K562 (cell line): ENCODE measurements around the gene KCNAB1. TPM values are rescaled to one million over a fixed set of nuclear protein-coding genes. Genes with fewer than 3 reads are reported as not detected.

Experiments used
- ATAC-seq: fragments of 200-7000 bp; cut with Tn5 transposase; 3 replicates; pipeline ENCODE4 v1.9.1; 2020; ENCODE audit warnings: moderate library complexity
- BruUV-seq: library from RNA; stranded (reverse); fragments of 400-500 nt; replicated peaks from 2 replicates; lab custom pipeline; 2021; lab: Mats Ljungman, UMichigan
- CTCF ChIA-PET: fragments of 300-600 bp; formaldehyde crosslinking; extraction: SDS; loops from one replicate; lab custom pipeline; 2021; ENCODE audit warnings: low intra/inter-chr PET ratio; lab: Yijun Ruan, JAX
- POLR2A ChIA-PET: fragments of 300-600, 350-650 bp; sonication (Branson Sonifier 250); formaldehyde crosslinking; extraction: SDS; loops from one replicate; lab custom pipeline; 2021; ENCODE audit warnings: antibody characterized with exemption, inconsistent platforms; lab: Yijun Ruan, JAX
- DNase-seq, 4 experiments: peaks; one replicate each; pipeline versions ENCODE4 v3.0.0 to v3.0.0-alpha.2; 2011 to 2018; ENCODE audit warnings: low spot score in 3 of 4, mixed read lengths in 3 of 4; ENCODE audit errors: extremely low read depth in 1 of 4
- FAIRE-seq: peaks from 2 replicates; lab custom pipeline; 2011; peaks lifted over from hg19 to GRCh38; lab: Jason Lieb, UNC
- H2AFZ ChIP-seq: 2 replicates; pipeline ENCODE4 v1.6.0; 2011; ENCODE audit warnings: low read depth, low read length, control low read depth, inconsistent platforms
- H3K27ac ChIP-seq: fragments of 200-600 bp; 3 replicates; pipeline ENCODE4 v1.8.0; 2011; ENCODE audit warnings: low read depth, mild to moderate bottlenecking, control low read depth, inconsistent platforms, low read length, moderate library complexity, mixed read lengths; ENCODE audit errors: extremely low read depth
- H3K27me3 ChIP-seq, 2 experiments: fragments of 300-600 bp in 1 of 2; 2 replicates in 1 of 2; 3 replicates in 1 of 2; pipeline versions ENCODE4 v1.6.0 to v1.8.0; 2011; ENCODE audit warnings: inconsistent platforms in 2 of 2, low read length in 2 of 2, mild to moderate bottlenecking in 1 of 2, mixed read lengths in 1 of 2, moderate library complexity in 1 of 2; ENCODE audit not compliant: control insufficient read depth in 2 of 2, insufficient read depth in 2 of 2
- H3K36me3 ChIP-seq: fragments of 300-600 bp; 3 replicates; pipeline ENCODE4 v1.8.0; 2011; ENCODE audit warnings: mild to moderate bottlenecking, low read length, inconsistent platforms; ENCODE audit not compliant: control insufficient read depth, insufficient read depth
- H3K4me1 ChIP-seq, 2 experiments: fragments of 200-600 bp in 1 of 2; replicated peaks in 1 of 2; 2 replicates in 1 of 2; 3 replicates in 1 of 2; pipeline versions ENCODE4 v1.5.1 to v1.8.0; 2011; ENCODE audit warnings: inconsistent platforms in 2 of 2, low read length in 2 of 2, mild to moderate bottlenecking in 1 of 2, mixed read lengths in 1 of 2, moderate library complexity in 1 of 2; ENCODE audit not compliant: control insufficient read depth in 2 of 2, insufficient read depth in 2 of 2
- H3K4me2 ChIP-seq: 2 replicates; pipeline ENCODE4 v1.6.1; 2011; ENCODE audit warnings: low read length, control low read depth, inconsistent platforms, mixed read lengths; ENCODE audit not compliant: insufficient read depth
- H3K4me3 ChIP-seq: fragments of 200-600 bp; sonication (generic), shearing (Covaris generic); 2 replicates; pipeline ENCODE4 v1.5.1; 2016; ENCODE audit warnings: control low read depth, inconsistent platforms
- H3K79me2 ChIP-seq: fragments of 200-600 bp; 3 replicates; pipeline ENCODE4 v1.8.0; 2011; ENCODE audit warnings: low read length, inconsistent platforms; ENCODE audit not compliant: control insufficient read depth, insufficient read depth
- H3K9ac ChIP-seq, 2 experiments: 2 replicates each; pipeline versions ENCODE4 v1.6.0 to v1.6.1; 2011; ENCODE audit warnings: low read depth in 2 of 2, low read length in 2 of 2, control low read depth in 1 of 2, inconsistent platforms in 1 of 2, mild to moderate bottlenecking in 1 of 2, mixed read lengths in 1 of 2; ENCODE audit not compliant: insufficient read depth in 1 of 2
- H3K9me1 ChIP-seq: one replicate; pipeline ENCODE4 v1.6.0; 2011; ENCODE audit warnings: inconsistent platforms, mild to moderate bottlenecking, low read length, moderate library complexity; ENCODE audit not compliant: control insufficient read depth, insufficient read depth
- H3K9me3 ChIP-seq: replicated peaks from 2 replicates; pipeline ENCODE4 v1.5.1; 2011; ENCODE audit warnings: low read depth, low read length, inconsistent platforms; ENCODE audit not compliant: control insufficient read depth, insufficient read depth
- H4K20me1 ChIP-seq: replicated peaks from 2 replicates; pipeline ENCODE4 v1.6.1; 2011; ENCODE audit warnings: low read length, inconsistent platforms, mixed read lengths; ENCODE audit not compliant: control insufficient read depth, insufficient read depth
- ARID1B ChIP-seq: fragments of 450-650 bp; IDR thresholded peaks from 2 replicates; pipeline ENCODE4 v1.6.1; 2016; ENCODE audit warnings: antibody characterized with exemption, mild to moderate bottlenecking, inconsistent platforms
- CBFA2T3 ChIP-seq: fragments of 450-650 bp; IDR thresholded peaks from 2 replicates; pipeline ENCODE4 v1.6.1; 2017
- CBX3 ChIP-seq, 2 experiments: IDR thresholded peaks; 1 replicate in 1 of 2; 2 replicates in 1 of 2; pipeline ENCODE4 v1.6.1; 2012; ENCODE audit warnings: inconsistent platforms in 2 of 2, low read length in 2 of 2, borderline replicate concordance in 1 of 2, control low read depth in 1 of 2
- EP300 ChIP-seq: IDR thresholded peaks from 2 replicates; pipeline ENCODE4 v1.6.1; 2012; ENCODE audit warnings: low read length, improper control_type of control experiment
- ETS2 ChIP-seq: IDR thresholded peaks from 2 replicates; pipeline ENCODE4 v1.6.1; 2016; ENCODE audit warnings: borderline replicate concordance, missing genetic modification characterization, mild to moderate bottlenecking, moderate library complexity, missing compliant biosample characterization; ENCODE audit not compliant: poor library complexity, severe bottlenecking
- JUND ChIP-seq, 2 experiments: IDR thresholded peaks; 2 replicates in 1 of 2; 3 replicates in 1 of 2; pipeline ENCODE4 v1.6.1; 2011; ENCODE audit warnings: borderline replicate concordance in 2 of 2, low read depth in 2 of 2, low read length in 2 of 2, improper control_type of control experiment in 1 of 2, missing biosample characterization in 1 of 2, missing genetic modification characterization in 1 of 2, missing genetic modification reagents in 1 of 2
- KLF16 ChIP-seq: IDR thresholded peaks from 2 replicates; pipeline ENCODE4 v1.6.1; 2016; ENCODE audit warnings: antibody characterized with exemption
- L3MBTL2 ChIP-seq: fragments of 450-650 bp; IDR thresholded peaks from 2 replicates; pipeline ENCODE4 v1.6.1; 2016; ENCODE audit warnings: mild to moderate bottlenecking, moderate library complexity
- MTA2 ChIP-seq: fragments of 450-650 bp; IDR thresholded peaks from 2 replicates; pipeline ENCODE4 v1.6.1; 2016; ENCODE audit warnings: low read depth
- NCOR1 ChIP-seq: fragments of 450-650 bp; IDR thresholded peaks from 2 replicates; pipeline ENCODE4 v1.6.1; 2016; ENCODE audit warnings: mild to moderate bottlenecking, moderate library complexity
- NFIC ChIP-seq: fragments of 450-650 bp; IDR thresholded peaks from 2 replicates; pipeline ENCODE4 v1.6.1; 2017; ENCODE audit warnings: mild to moderate bottlenecking, inconsistent platforms
- SETDB1 ChIP-seq: IDR thresholded peaks from one replicate; pipeline ENCODE4 v1.6.1; 2012; ENCODE audit warnings: low read length, control low read depth, inconsistent platforms
- SMAD2 ChIP-seq: fragments of 150-350 bp; IDR thresholded peaks from 2 replicates; pipeline ENCODE4 v1.6.1; 2014; ENCODE audit warnings: low read depth, mild to moderate bottlenecking, low read length
- SMARCA4 ChIP-seq: fragments of 450-650 bp; IDR thresholded peaks from 2 replicates; pipeline ENCODE4 v1.6.1; 2016
- SPI1 ChIP-seq: IDR thresholded peaks from 2 replicates; pipeline ENCODE4 v1.6.1; 2011; ENCODE audit warnings: low read depth, low read length, control low read depth, borderline replicate concordance
- TAL1 ChIP-seq: fragments of 450-650 bp; IDR thresholded peaks from 2 replicates; pipeline ENCODE4 v1.6.1; 2016; ENCODE audit warnings: mild to moderate bottlenecking
- TCF3 ChIP-seq: sonication (generic); formaldehyde crosslinking; IDR thresholded peaks from 2 replicates; pipeline ENCODE4 v1.4.0; 2020; ENCODE audit warnings: mild to moderate bottlenecking, missing genetic modification reagents
- TEAD4 ChIP-seq, 2 experiments: sonication (generic) in 1 of 2; formaldehyde crosslinking in 1 of 2; IDR thresholded peaks; 2 replicates each; pipeline versions ENCODE4 v1.6.1 to v1.8.0; 2012 to 2022; ENCODE audit warnings: borderline replicate concordance in 1 of 2, inconsistent platforms in 1 of 2, low read length in 1 of 2, mild to moderate bottlenecking in 1 of 2, missing genetic modification reagents in 1 of 2
- TSC22D4 ChIP-seq: fragments of 450-650 bp; IDR thresholded peaks from 2 replicates; pipeline ENCODE4 v1.6.1; 2016; ENCODE audit warnings: missing genetic modification characterization, missing biosample characterization, control low read depth
- WGBS: fragments of 100-300 bp; shearing (Covaris generic); methylation state at CpG from one replicate; pipeline ENCODE4 v1.1.6; 2016; ENCODE audit warnings: low coverage, mixed read lengths; ENCODE audit not compliant: insufficient coverage; ENCODE audit errors: missing lambda C conversion rate; 5-methylcytosine and 5-hydroxymethylcytosine counted together
- in situ Hi-C: fragments of 300-500 bp; cut with MboI; formaldehyde crosslinking; loops from 4 replicates; pipeline ENCODE4 v1.15.0; 2018; ENCODE audit warnings: inconsistent platforms, mixed read lengths
- intact Hi-C: fragments of 100-400 bp; cut with micrococcal nuclease; formaldehyde crosslinking; loops from 2 replicates; pipeline ENCODE4 v1.14.2; 2022
- polyA plus RNA-seq, 8 experiments: library from polyadenylated mRNA; depleted of rRNA in 4 of 8; stranded (reverse) in 5 of 8; unstranded in 3 of 8; fragments of >200 nt; fragmentation: Nextera tagmentation in 2 of 8; fragmentation: Illumina TruSeq in 1 of 8; extraction: Ambion mirVana in 2 of 8; extraction: Trizol in 1 of 8; gene quantifications; 2 replicates each; pipeline versions ENCODE4 v1.2.1 to v1.2.3, GENCODE V29; 2011 to 2014; ENCODE audit warnings: inconsistent platforms in 1 of 8, missing spikeins in 1 of 8
- total RNA-seq, 7 experiments: library from RNA; depleted of rRNA in 6 of 7; stranded (reverse); fragments of >200 nt in 6 of 7; fragmentation: Illumina TruSeq in 2 of 7; extraction: Trizol in 2 of 7; gene quantifications; 2 replicates each; pipeline versions ENCODE4 v1.2.1 to v1.2.3, GENCODE V29; 2011 to 2021; ENCODE audit warnings: low replicate concordance in 1 of 7
- TF ChIP-seq, protein P1 (sequence below), 2 experiments: fragments of 450-650 bp; conservative IDR thresholded peaks; 2 replicates each; pipeline ENCODE4 v1.6.1; 2017; ENCODE audit warnings: mild to moderate bottlenecking in 2 of 2, moderate library complexity in 2 of 2
- TF ChIP-seq, protein P2 (sequence below): IDR thresholded peaks from 2 replicates; pipeline ENCODE4 v1.6.1; 2012; ENCODE audit warnings: low read depth, low read length, improper control_type of control experiment, borderline replicate concordance

Gene KCNAB1
- total and polyA plus RNA-seq, 9 of the 15 experiments (the other 6 are each of a cell fraction or from before 2014, with no cell fraction given): 0.14 to 1.2 (median 0.51) TPM

DNA sequence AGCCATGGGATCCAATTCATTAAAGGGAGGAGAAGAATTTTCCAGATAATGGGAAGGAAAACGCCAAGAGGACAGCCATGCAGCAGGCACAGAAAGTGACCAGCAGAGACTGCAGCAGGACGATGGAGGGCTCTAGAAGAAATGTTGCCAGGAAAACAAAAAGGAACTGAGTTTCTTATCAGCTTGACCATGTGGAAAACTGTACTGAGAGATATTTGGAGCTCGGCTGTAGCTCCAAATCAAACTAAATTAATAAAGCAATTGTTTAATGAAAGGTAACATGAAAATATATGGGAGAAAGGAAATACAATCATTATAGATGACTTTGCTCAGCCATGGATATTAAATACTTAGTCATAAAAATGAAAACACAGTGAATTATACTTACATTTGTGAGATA lies 370.8 kb downstream of the KCNAB1 start:
- intact Hi-C loops (no loop called here), in situ Hi-C loops (no loop called here)
- Histone ChIP-seq H3K4me3 (no peak overlapping the region), H3K27me3 (no peaks in the 10 kb centered on the region), H3K4me2 (peak overlapping the region; percentile 29), H3K9ac (0 out of 4 replicates have a peak overlapping the region, but pooled peaks of 1 of the 2 experiments have one; percentile 11), H3K79me2 (no peaks in the 10 kb centered on the region), H3K27ac (no peak overlapping the region), H4K20me1 (no peaks in the 10 kb centered on the region), H3K9me1 (no peaks in the 10 kb centered on the region), H3K9me3 (no peaks in the 10 kb centered on the region), H2AFZ (peak overlapping the region; percentile 49; the same call in 1 of the 2 replicates), H3K36me3 (no peaks in the 10 kb centered on the region), H3K4me1 (peaks cover 0 to 33% of the 10 kb centered on the region in 2 experiments; a peak in 3 of 5 replicates)
- WGBS: 0% methylated on average over 3 of the region's 3 CpGs
- TF ChIP-seq CBFA2T3 (peak; percentile 68), TSC22D4 (tag) (no peak), SETDB1 (no peak), SPI1 (peak; percentile 77; the same call in 1 of the 2 replicates), ARID1B (peak; percentile 79), SMARCA4 (peak; percentile 60; the same call in 1 of the 2 replicates), TEAD4 (IDR thresholded peaks at IDR 0.05; ENCODE audit: low read length) (peak; percentile 64), TEAD4 (CRISPR knock-in tag; IDR thresholded peaks at IDR 0.05; ENCODE audit: borderline replicate concordance) (no peak), JUND (IDR thresholded peaks at IDR 0.05; ENCODE audit: borderline replicate concordance, low read depth, low read length) (0 out of 2 replicates have a peak, but pooled peaks have one; percentile 13), JUND (tag; IDR thresholded peaks at IDR 0.05; ENCODE audit: borderline replicate concordance, low read depth, low read length) (no peak), NFIC (0 out of 2 replicates have a peak, but pooled peaks have one; percentile 14), MTA2 (0 out of 2 replicates have a peak, but pooled peaks have one; percentile 34), TAL1 (peak; percentile 47), EP300 (peak; percentile 57; the same call in 1 of the 2 replicates), CBX3 (IDR thresholded peaks at IDR 0.05; ENCODE audit: borderline replicate concordance in 1 of 2, low read length in 2 of 2) (no peak), TCF3 (CRISPR knock-in tag) (peak; percentile 70), ETS2 (tag) (no peak), NCOR1 (peak; percentile 41; the same call in 1 of the 2 replicates), L3MBTL2 (peak; percentile 12; the same call in 1 of the 2 replicates), SMAD2 (no peak), KLF16 (0 out of 2 replicates have a peak, but pooled peaks have one; percentile 21)
- TF ChIP-seq, protein P1, sequence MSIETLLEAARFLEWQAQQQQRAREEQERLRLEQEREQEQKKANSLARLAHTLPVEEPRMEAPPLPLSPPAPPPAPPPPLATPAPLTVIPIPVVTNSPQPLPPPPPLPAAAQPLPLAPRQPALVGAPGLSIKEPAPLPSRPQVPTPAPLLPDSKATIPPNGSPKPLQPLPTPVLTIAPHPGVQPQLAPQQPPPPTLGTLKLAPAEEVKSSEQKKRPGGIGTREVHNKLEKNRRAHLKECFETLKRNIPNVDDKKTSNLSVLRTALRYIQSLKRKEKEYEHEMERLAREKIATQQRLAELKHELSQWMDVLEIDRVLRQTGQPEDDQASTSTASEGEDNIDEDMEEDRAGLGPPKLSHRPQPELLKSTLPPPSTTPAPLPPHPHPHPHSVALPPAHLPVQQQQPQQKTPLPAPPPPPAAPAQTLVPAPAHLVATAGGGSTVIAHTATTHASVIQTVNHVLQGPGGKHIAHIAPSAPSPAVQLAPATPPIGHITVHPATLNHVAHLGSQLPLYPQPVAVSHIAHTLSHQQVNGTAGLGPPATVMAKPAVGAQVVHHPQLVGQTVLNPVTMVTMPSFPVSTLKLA (conservative IDR thresholded peaks at IDR 0.05): peak in 1 of 2 experiments; percentile 14; a peak in 1 of 4 replicates
- TF ChIP-seq, protein P2, sequence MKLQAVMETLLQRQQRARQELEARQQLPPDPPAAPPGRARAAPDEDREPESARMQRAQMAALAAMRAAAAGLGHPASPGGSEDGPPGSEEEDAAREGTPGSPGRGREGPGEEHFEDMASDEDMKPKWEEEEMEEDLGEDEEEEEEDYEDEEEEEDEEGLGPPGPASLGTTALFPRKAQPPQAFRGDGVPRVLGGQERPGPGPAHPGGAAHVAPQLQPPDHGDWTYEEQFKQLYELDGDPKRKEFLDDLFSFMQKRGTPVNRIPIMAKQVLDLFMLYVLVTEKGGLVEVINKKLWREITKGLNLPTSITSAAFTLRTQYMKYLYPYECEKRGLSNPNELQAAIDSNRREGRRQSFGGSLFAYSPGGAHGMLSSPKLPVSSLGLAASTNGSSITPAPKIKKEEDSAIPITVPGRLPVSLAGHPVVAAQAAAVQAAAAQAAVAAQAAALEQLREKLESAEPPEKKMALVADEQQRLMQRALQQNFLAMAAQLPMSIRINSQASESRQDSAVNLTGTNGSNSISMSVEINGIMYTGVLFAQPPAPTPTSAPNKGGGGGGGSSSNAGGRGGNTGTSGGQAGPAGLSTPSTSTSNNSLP: peak; percentile 72; the same call in 1 of the 2 replicates
- FAIRE-seq (peak; percentile 74), DNase-seq (peak in 2 of 4 experiments; percentile 20 to 40), ATAC-seq (peak; percentile 68)
- ChIA-PET CTCF (interaction anchor here (0.5 kb wide), 1 partner anchor 190 kb away, joined by 3 read pairs; no protein-coding TSS in a partner anchor), POLR2A (no interaction called here)
- BruUV-seq: no TSS peak
